ENCODE results near the gene ARL15.

The ARL15 gene

GRCh38 chr5:54018438-54018837, 291.9 kb downstream of the ARL15 start:
- Histone ChIP-seq H3K79me2 (ENCODE audit: insufficient read depth, low read length) (no peaks in the 10 kb centered on the region), H3K9me2 (replicated peaks; ENCODE audit: low read depth, low read length) (no peaks in the 10 kb centered on the region), H3K9ac (ENCODE audit: low read depth, low read length, poor library complexity, severe bottlenecking) (no peak overlapping the region), H3K4me3 (ENCODE audit: low read length, poor library complexity, severe bottlenecking) (no peak overlapping the region), H3K4me1 (ENCODE audit: insufficient read depth, low read length, poor library complexity, severe bottlenecking) (peaks cover 16% of the 10 kb centered on the region), H2AFZ (ENCODE audit: low read length) (no peak overlapping the region), H3K27me3 (ENCODE audit: insufficient read depth, low read length, poor library complexity, severe bottlenecking) (no peaks in the 10 kb centered on the region), H4K20me1 (ENCODE audit: insufficient read depth, low read length, poor library complexity, severe bottlenecking) (no peaks in the 10 kb centered on the region), H3K9me3 (ENCODE audit: insufficient read depth, low read depth, low read length) (no peaks in the 10 kb centered on the region; the same call in 1 of the 2 replicates), H3F3A (ENCODE audit: low read depth) (no peaks in the 10 kb centered on the region), H3K36me3 (ENCODE audit: insufficient read depth, low read length) (no peaks in the 10 kb centered on the region), H3K4me2 (ENCODE audit: low read depth, low read length, poor library complexity, severe bottlenecking) (no peak overlapping the region)
- TF ChIP-seq CTCF (conservative IDR thresholded peaks at IDR 0.05; ENCODE audit: low read length) = no peak
- no peak for TF ChIP-seq EZH2phosphoT487 (IDR thresholded peaks at IDR 0.05; ENCODE audit: borderline replicate concordance)

DNA sequence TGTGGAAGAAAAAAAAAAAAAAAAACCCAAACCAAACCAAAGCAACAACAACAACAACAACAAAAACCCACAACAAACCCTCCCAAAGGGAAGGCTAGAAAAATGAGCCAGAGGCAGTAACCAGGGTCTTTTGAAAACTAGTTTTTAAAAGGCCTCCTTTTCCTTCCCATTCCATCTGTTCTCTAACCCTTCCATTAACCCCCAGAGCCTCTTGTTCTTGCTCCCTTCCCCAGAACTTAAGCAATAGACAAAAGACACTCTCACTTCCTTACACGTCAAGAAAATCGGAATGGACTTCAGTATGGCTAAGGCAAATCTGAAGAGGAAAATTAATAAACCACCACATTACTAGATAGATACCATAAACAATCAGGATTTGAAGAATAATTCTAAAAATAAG, 292.8 kb downstream of the ARL15 start:
- Histone ChIP-seq H3K9me3 (ENCODE audit: insufficient read depth, low read depth, low read length) (no peaks in the 10 kb centered on the region; the same call in 1 of the 2 replicates), H3K79me2 (ENCODE audit: insufficient read depth, low read length) (no peaks in the 10 kb centered on the region), H4K20me1 (ENCODE audit: insufficient read depth, low read length, poor library complexity, severe bottlenecking) (no peaks in the 10 kb centered on the region), H2AFZ (ENCODE audit: low read length) (no peak overlapping the region), H3K4me1 (ENCODE audit: insufficient read depth, low read length, poor library complexity, severe bottlenecking) (peaks cover 13% of the 10 kb centered on the region), H3K36me3 (ENCODE audit: insufficient read depth, low read length) (no peaks in the 10 kb centered on the region), H3K9me2 (replicated peaks; ENCODE audit: low read depth, low read length) (no peaks in the 10 kb centered on the region), H3K27me3 (ENCODE audit: insufficient read depth, low read length, poor library complexity, severe bottlenecking) (no peaks in the 10 kb centered on the region), H3K9ac (ENCODE audit: low read depth, low read length, poor library complexity, severe bottlenecking) (no peak overlapping the region), H3K4me3 (ENCODE audit: low read length, poor library complexity, severe bottlenecking) (no peak overlapping the region), H3K4me2 (ENCODE audit: low read depth, low read length, poor library complexity, severe bottlenecking) (no peak overlapping the region), H3F3A (ENCODE audit: low read depth) (no peaks in the 10 kb centered on the region)
- TF ChIP-seq CTCF (conservative IDR thresholded peaks at IDR 0.05; ENCODE audit: low read length) (no peak), EZH2phosphoT487 (IDR thresholded peaks at IDR 0.05; ENCODE audit: borderline replicate concordance) (no peak)

- no peak overlapping the region for H3K4me2 ChIP-seq (ENCODE audit: low read depth, low read length, poor library complexity, severe bottlenecking)
- TF ChIP-seq CTCF (conservative IDR thresholded peaks at IDR 0.05; ENCODE audit: low read length) (no peak), EZH2phosphoT487 (IDR thresholded peaks at IDR 0.05; ENCODE audit: borderline replicate concordance) (no peak)
- H3K4me3 ChIP-seq (ENCODE audit: low read length, poor library complexity, severe bottlenecking) = no peak overlapping the region
- no peaks in the 10 kb centered on the region for H4K20me1 ChIP-seq (ENCODE audit: insufficient read depth, low read length, poor library complexity, severe bottlenecking)
- H3K36me3 ChIP-seq (ENCODE audit: insufficient read depth, low read length) = no peaks in the 10 kb centered on the region
- no peaks in the 10 kb centered on the region; the same call in 1 of the 2 replicates for H3K9me3 ChIP-seq (ENCODE audit: insufficient read depth, low read depth, low read length)
- H3K9me2 ChIP-seq (replicated peaks; ENCODE audit: low read depth, low read length) = no peaks in the 10 kb centered on the region
- no peaks in the 10 kb centered on the region for H3K4me1 ChIP-seq (ENCODE audit: insufficient read depth, low read length, poor library complexity, severe bottlenecking)
- H3F3A ChIP-seq (ENCODE audit: low read depth) = no peaks in the 10 kb centered on the region
- H2AFZ ChIP-seq (ENCODE audit: low read length) = no peak overlapping the region
- no peaks in the 10 kb centered on the region for H3K27me3 ChIP-seq (ENCODE audit: insufficient read depth, low read length, poor library complexity, severe bottlenecking)
- no peak overlapping the region for H3K9ac ChIP-seq (ENCODE audit: low read depth, low read length, poor library complexity, severe bottlenecking)
- no peaks in the 10 kb centered on the region for H3K79me2 ChIP-seq (ENCODE audit: insufficient read depth, low read length)
Observed at GRCh38 chr5:54013556-54014194, 296.7 kb downstream of the ARL15 start.

Measured in Loucy (cell line).